Measurements from ENCODE around the gene HCLS1. TPM values are rescaled to one million over a fixed set of nuclear protein-coding genes. Genes with fewer than 3 reads are reported as not detected.

HCLS1 gene
- total RNA-seq, 2 donors from 2014 or later, result 0.53 to 1.3 TPM

- Mint-ChIP-seq H3K9me3 (no peaks in the 10 kb centered on the region), H3K27me3 (ENCODE audit: insufficient read depth) (no peaks in the 10 kb centered on the region), H3K4me3 (no peak overlapping the region), H3K36me3 (ENCODE audit: low read depth) (peaks cover 4% of the 10 kb centered on the region), H3K27ac (no peak overlapping the region), H3K4me1 (no peaks in the 10 kb centered on the region)
- Histone ChIP-seq H3K27me3 (ENCODE audit: control insufficient read depth, insufficient read depth, low read length, poor library complexity, severe bottlenecking) (no peaks in the 10 kb centered on the region), H3K4me3 (ENCODE audit: low read length) (no peak overlapping the region), H3K4me1 (ENCODE audit: control insufficient read depth, insufficient read depth, low read length) (no peaks in the 10 kb centered on the region), H3K36me3 (ENCODE audit: control insufficient read depth, insufficient read depth, low read length) (peaks cover 95% of the 10 kb centered on the region), H3K27ac (ENCODE audit: low read depth, low read length) (no peak overlapping the region), H3K9me3 (ENCODE audit: control insufficient read depth, low read length) (no peaks in the 10 kb centered on the region), H3K9ac (ENCODE audit: extremely low read depth, low read length, poor library complexity, severe bottlenecking) (no peak overlapping the region)
- TF ChIP-seq CTCF (conservative IDR thresholded peaks at IDR 0.05), result no peak
- DNase-seq, result no peak
- WGBS, 2 experiments (ENCODE audit: insufficient coverage in 1 of 2, insufficient read length in 1 of 2), result 96 to 100% methylated on average over 1 of the region's 1 CpG
These were observed 37.8 kb upstream of the HCLS1 start for GRCh38 chr3:121698476-121698875.

- Histone ChIP-seq H3K27ac (ENCODE audit: low read depth, low read length) (no peak overlapping the region), H3K27me3 (ENCODE audit: control insufficient read depth, insufficient read depth, low read length, poor library complexity, severe bottlenecking) (no peaks in the 10 kb centered on the region), H3K4me3 (ENCODE audit: low read length) (no peak overlapping the region), H3K9me3 (ENCODE audit: control insufficient read depth, low read length) (no peaks in the 10 kb centered on the region), H3K9ac (ENCODE audit: extremely low read depth, low read length, poor library complexity, severe bottlenecking) (no peak overlapping the region), H3K36me3 (ENCODE audit: control insufficient read depth, insufficient read depth, low read length) (peaks cover 97% of the 10 kb centered on the region), H3K4me1 (ENCODE audit: control insufficient read depth, insufficient read depth, low read length) (no peaks in the 10 kb centered on the region)
- no peaks in the 10 kb centered on the region for H3K4me1 Mint-ChIP-seq
- no peak for TF ChIP-seq CTCF (conservative IDR thresholded peaks at IDR 0.05)
- WGBS, 2 experiments (ENCODE audit: insufficient coverage in 1 of 2, insufficient read length in 1 of 2), result 95 to 98% methylated on average over 3 of the region's 3 CpGs
- H3K27me3 Mint-ChIP-seq (ENCODE audit: insufficient read depth), result no peaks in the 10 kb centered on the region
- H3K9me3 Mint-ChIP-seq, result no peaks in the 10 kb centered on the region
- no peak overlapping the region for H3K4me3 Mint-ChIP-seq
- H3K27ac Mint-ChIP-seq, result no peak overlapping the region
- H3K36me3 Mint-ChIP-seq (ENCODE audit: low read depth), result peaks cover 16% of the 10 kb centered on the region
- no peak for DNase-seq
These were observed 35.5 kb upstream of the HCLS1 start for GRCh38 chr3:121696186-121696585.

- H3K27me3 Mint-ChIP-seq (ENCODE audit: insufficient read depth), result no peaks in the 10 kb centered on the region
- Histone ChIP-seq H3K27me3 (ENCODE audit: control insufficient read depth, insufficient read depth, low read length, poor library complexity, severe bottlenecking) (no peaks in the 10 kb centered on the region), H3K27ac (ENCODE audit: low read depth, low read length) (no peak overlapping the region), H3K9me3 (ENCODE audit: control insufficient read depth, low read length) (no peaks in the 10 kb centered on the region), H3K4me1 (ENCODE audit: control insufficient read depth, insufficient read depth, low read length) (no peaks in the 10 kb centered on the region), H3K9ac (ENCODE audit: extremely low read depth, low read length, poor library complexity, severe bottlenecking) (no peak overlapping the region), H3K4me3 (ENCODE audit: low read length) (no peak overlapping the region), H3K36me3 (ENCODE audit: control insufficient read depth, insufficient read depth, low read length) (peaks cover 81% of the 10 kb centered on the region)
- H3K4me3 Mint-ChIP-seq, result no peak overlapping the region
- no peak overlapping the region for H3K27ac Mint-ChIP-seq
- DNase-seq, result no peak
- peaks cover 46% of the 10 kb centered on the region for H3K36me3 Mint-ChIP-seq (ENCODE audit: low read depth)
- peaks cover 2% of the 10 kb centered on the region for H3K9me3 Mint-ChIP-seq
- 92 to 97% methylated on average over 1 to 2 of the region's 2 CpGs for WGBS, 2 experiments (ENCODE audit: insufficient coverage in 1 of 2, insufficient read length in 1 of 2)
- TF ChIP-seq CTCF (conservative IDR thresholded peaks at IDR 0.05), result no peak
- no peaks in the 10 kb centered on the region for H3K4me1 Mint-ChIP-seq
These were observed 31.5 kb upstream of the HCLS1 start for GRCh38 chr3:121692010-121692699.
